Endothelial cell of umbilical vein (primary cell): Measurements from ENCODE around the gene SLC7A4. TPM values are rescaled to one million over a fixed set of nuclear protein-coding genes. Genes with fewer than 3 reads are reported as not detected.

Source experiments
- BruUV-seq: library from RNA; stranded (reverse); fragments of 400-500 nt; replicated peaks from 2 replicates; lab custom pipeline; 2021; lab: Mats Ljungman, UMichigan
- CTCF ChIA-PET: fragments of 300-600, 350-600 bp; sonication (Branson Sonifier 250); formaldehyde crosslinking; loops from one replicate; lab custom pipeline; 2021; ENCODE audit warnings: antibody characterized with exemption, inconsistent platforms; lab: Charles Lee
- POLR2A ChIA-PET: fragments of 300-600, 350-600 bp; sonication (Branson Sonifier 250); formaldehyde crosslinking; loops from one replicate; lab custom pipeline; 2021; ENCODE audit warnings: antibody characterized with exemption, inconsistent platforms; lab: Charles Lee
- DNase-seq: peaks from one replicate; pipeline ENCODE4 v3.0.0-alpha.2; 2011; ENCODE audit warnings: low read depth, low spot score
- FAIRE-seq: peaks from 2 replicates; lab custom pipeline; 2011; peaks lifted over from hg19 to GRCh38; lab: Jason Lieb, UNC
- H2AFZ ChIP-seq: 2 replicates; pipeline ENCODE4 v1.6.0; 2012; ENCODE audit warnings: low read depth, low read length, control low read depth, inconsistent platforms
- H3K27ac ChIP-seq: 2 replicates; pipeline ENCODE4 v1.5.1; 2011; ENCODE audit warnings: low read depth, mild to moderate bottlenecking, control low read depth, low read length, moderate library complexity; ENCODE audit not compliant: insufficient read depth
- H3K27me3 ChIP-seq, 2 experiments: 2 replicates each; pipeline versions ENCODE4 v1.6.0 to v1.6.1; 2011; ENCODE audit warnings: low read length in 2 of 2, mixed read lengths in 1 of 2; ENCODE audit not compliant: control insufficient read depth in 2 of 2, insufficient read depth in 2 of 2
- H3K36me3 ChIP-seq, 2 experiments: 2 replicates in 1 of 2; 3 replicates in 1 of 2; pipeline ENCODE4 v1.5.1; 2011; ENCODE audit warnings: low read length in 2 of 2, mild to moderate bottlenecking in 1 of 2, moderate library complexity in 1 of 2; ENCODE audit not compliant: control insufficient read depth in 2 of 2, insufficient read depth in 2 of 2; ENCODE audit errors: extremely low read depth in 1 of 2
- H3K4me1 ChIP-seq: 3 replicates; pipeline ENCODE4 v1.5.1; 2011; ENCODE audit warnings: mild to moderate bottlenecking, low read length; ENCODE audit not compliant: control insufficient read depth, insufficient read depth; ENCODE audit errors: extremely low read depth
- H3K4me2 ChIP-seq: 2 replicates; pipeline ENCODE4 v1.6.1; 2011; ENCODE audit warnings: low read length, control low read depth, mixed read lengths; ENCODE audit not compliant: insufficient read depth
- H3K4me3 ChIP-seq, 3 experiments: fragments of 200-600 bp in 1 of 3; sonication (generic), shearing (Covaris generic) in 1 of 3; replicated peaks in 1 of 3; 2 replicates each; pipeline ENCODE4 v1.5.1; 2011 to 2016; ENCODE audit warnings: control low read depth in 3 of 3, low read length in 3 of 3, mild to moderate bottlenecking in 2 of 3, inconsistent platforms in 1 of 3, low read depth in 1 of 3, moderate library complexity in 1 of 3; ENCODE audit not compliant: insufficient read depth in 1 of 3
- H3K79me2 ChIP-seq: 2 replicates; pipeline ENCODE4 v1.6.0; 2012; ENCODE audit warnings: low read length, inconsistent platforms; ENCODE audit not compliant: control insufficient read depth, insufficient read depth
- H3K9ac ChIP-seq: replicated peaks from 2 replicates; pipeline ENCODE3; 2011; ENCODE audit warnings: low read length, control low read depth; ENCODE audit not compliant: insufficient read depth; ENCODE audit errors: extremely low read depth
- H3K9me1 ChIP-seq: replicated peaks from 3 replicates; pipeline ENCODE4 v1.6.0; 2011; ENCODE audit warnings: mild to moderate bottlenecking, low read length; ENCODE audit not compliant: control insufficient read depth, insufficient read depth; ENCODE audit errors: extremely low read depth
- H3K9me3 ChIP-seq: replicated peaks from 2 replicates; pipeline ENCODE4 v1.5.1; 2012; ENCODE audit warnings: low read length, inconsistent platforms; ENCODE audit not compliant: control insufficient read depth, insufficient read depth
- H4K20me1 ChIP-seq: replicated peaks from 2 replicates; pipeline ENCODE3; 2011; ENCODE audit warnings: mild to moderate bottlenecking, low read length; ENCODE audit not compliant: control insufficient read depth, insufficient read depth; ENCODE audit errors: extremely low read depth
- EZH2 ChIP-seq: IDR thresholded peaks from 2 replicates; pipeline ENCODE4 v1.6.1; 2012; ENCODE audit warnings: borderline replicate concordance, low read depth, mild to moderate bottlenecking, moderate library complexity, low read length, inconsistent platforms; ENCODE audit not compliant: severe bottlenecking
- FOS ChIP-seq: IDR thresholded peaks from 2 replicates; pipeline ENCODE4 v1.6.1; 2011; ENCODE audit warnings: mild to moderate bottlenecking, low read length, moderate library complexity, borderline replicate concordance; ENCODE audit not compliant: insufficient read depth
- GATA2 ChIP-seq: IDR thresholded peaks from 2 replicates; pipeline ENCODE4 v1.7.0; 2011; ENCODE audit warnings: low read depth, mild to moderate bottlenecking, moderate library complexity, mixed read lengths, low read length; ENCODE audit not compliant: insufficient read length, insufficient read depth
- JUN ChIP-seq: IDR thresholded peaks from 2 replicates; pipeline ENCODE4 v1.6.1; 2011; ENCODE audit warnings: borderline replicate concordance, low read depth; ENCODE audit not compliant: insufficient read length, insufficient read depth
- MYC ChIP-seq: IDR thresholded peaks from one replicate; pipeline ENCODE4 v1.6.1; 2011; ENCODE audit warnings: mild to moderate bottlenecking, low read depth, low read length
- POLR2A ChIP-seq: IDR thresholded peaks from 2 replicates; pipeline ENCODE4 v1.6.1; 2012; ENCODE audit warnings: low read depth, mild to moderate bottlenecking, control low read depth, low read length
- POLR2AphosphoS5 ChIP-seq: IDR thresholded peaks from 2 replicates; pipeline ENCODE4 v1.6.1; 2012; ENCODE audit warnings: low read depth, mild to moderate bottlenecking, control low read depth, low read length, moderate library complexity; ENCODE audit not compliant: insufficient read depth
- dilution Hi-C: fragments of 300-500 bp; cut with MboI; formaldehyde crosslinking; loops from one replicate; pipeline ENCODE4 v1.15.0; 2019; ENCODE audit warnings: low sequenced_read_pairs; ENCODE audit not compliant: extremely low pct_ligation_motif_present
- intact Hi-C: fragments of 100-400 bp; cut with micrococcal nuclease; formaldehyde crosslinking; loops from one replicate; pipeline ENCODE4 v1.10.0; 2022
- polyA plus RNA-seq, 4 experiments: library from polyadenylated mRNA; depleted of rRNA in 3 of 4; stranded (reverse) in 3 of 4; unstranded in 1 of 4; fragments of >200 nt; gene quantifications; 2 replicates each; pipeline versions ENCODE4 v1.2.1 to v1.2.3, GENCODE V29; 2011 to 2012; ENCODE audit warnings: missing spikeins in 1 of 4
- total RNA-seq: library from RNA; stranded (reverse); gene quantifications from 2 replicates; pipeline ENCODE4 v1.2.3, GENCODE V29; 2021
- TF ChIP-seq, protein P1 (sequence below), 2 donors: IDR thresholded peaks; 1 replicate in 1 of 2; 2 replicates in 1 of 2; pipeline ENCODE4 v1.5.1; 2011; ENCODE audit warnings: low read length in 2 of 2, mild to moderate bottlenecking in 2 of 2, moderate library complexity in 2 of 2, control low read depth in 1 of 2, inconsistent platforms in 1 of 2, low read depth in 1 of 2; ENCODE audit not compliant: insufficient read depth in 1 of 2; ENCODE audit errors: extremely low read depth in 1 of 2
- TF ChIP-seq, protein P2 (sequence below): IDR thresholded peaks from 2 replicates; pipeline ENCODE4 v1.6.1; 2011; ENCODE audit not compliant: insufficient read depth, insufficient read length

The SLC7A4 gene
- total and polyA plus RNA-seq, 2 donors (not counting 3 experiments of a cell fraction or from before 2014, with no cell fraction given): not detected

GRCh38 chr22:21075516-21076138 is 43.3 kb upstream of the SLC7A4 start:
- intact Hi-C loops: no loop called here
- no peak for FAIRE-seq
- POLR2A ChIA-PET: no interaction called here

More at GRCh38 chr22:21075516-21076138, 43.3 kb upstream of the SLC7A4 start:
- H3K9me3 ChIP-seq: no peaks in the 10 kb centered on the region
- no peak overlapping the region for H3K4me2 ChIP-seq
- no peak overlapping the region for H3K9ac ChIP-seq
- DNase-seq: no peak
- CTCF ChIA-PET: no interaction called here
- no peaks in the 10 kb centered on the region for H3K4me1 ChIP-seq
- dilution Hi-C loops: no loop called here
- no peaks in the 10 kb centered on the region for H3K36me3 ChIP-seq
- H3K27ac ChIP-seq: no peak overlapping the region
- no peak overlapping the region for H2AFZ ChIP-seq
- no peak overlapping the region for H3K4me3 ChIP-seq
- H3K79me2 ChIP-seq: no peaks in the 10 kb centered on the region
- no peaks in the 10 kb centered on the region for H3K27me3 ChIP-seq
- TF ChIP-seq POLR2AphosphoS5 (no peak), EZH2 (no peak), MYC (no peak), GATA2 (no peak), POLR2A (no peak), FOS (no peak), JUN (no peak)
- TF ChIP-seq, protein P1, sequence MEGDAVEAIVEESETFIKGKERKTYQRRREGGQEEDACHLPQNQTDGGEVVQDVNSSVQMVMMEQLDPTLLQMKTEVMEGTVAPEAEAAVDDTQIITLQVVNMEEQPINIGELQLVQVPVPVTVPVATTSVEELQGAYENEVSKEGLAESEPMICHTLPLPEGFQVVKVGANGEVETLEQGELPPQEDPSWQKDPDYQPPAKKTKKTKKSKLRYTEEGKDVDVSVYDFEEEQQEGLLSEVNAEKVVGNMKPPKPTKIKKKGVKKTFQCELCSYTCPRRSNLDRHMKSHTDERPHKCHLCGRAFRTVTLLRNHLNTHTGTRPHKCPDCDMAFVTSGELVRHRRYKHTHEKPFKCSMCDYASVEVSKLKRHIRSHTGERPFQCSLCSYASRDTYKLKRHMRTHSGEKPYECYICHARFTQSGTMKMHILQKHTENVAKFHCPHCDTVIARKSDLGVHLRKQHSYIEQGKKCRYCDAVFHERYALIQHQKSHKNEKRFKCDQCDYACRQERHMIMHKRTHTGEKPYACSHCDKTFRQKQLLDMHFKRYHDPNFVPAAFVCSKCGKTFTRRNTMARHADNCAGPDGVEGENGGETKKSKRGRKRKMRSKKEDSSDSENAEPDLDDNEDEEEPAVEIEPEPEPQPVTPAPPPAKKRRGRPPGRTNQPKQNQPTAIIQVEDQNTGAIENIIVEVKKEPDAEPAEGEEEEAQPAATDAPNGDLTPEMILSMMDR (IDR thresholded peaks at IDR 0.05; ENCODE audit: extremely low read depth in 1 of 2, insufficient read depth in 1 of 2, low read depth in 1 of 2, low read length in 2 of 2): no peak
- TF ChIP-seq, protein P2, sequence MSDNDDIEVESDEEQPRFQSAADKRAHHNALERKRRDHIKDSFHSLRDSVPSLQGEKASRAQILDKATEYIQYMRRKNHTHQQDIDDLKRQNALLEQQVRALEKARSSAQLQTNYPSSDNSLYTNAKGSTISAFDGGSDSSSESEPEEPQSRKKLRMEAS: no peak
- H4K20me1 ChIP-seq: peaks cover 2% of the 10 kb centered on the region
- no TSS peak for BruUV-seq
- H3K9me1 ChIP-seq: no peaks in the 10 kb centered on the region
